Measurements from ENCODE around the gene EIF1AD.
"Not testable (repeated sequence)": the region's sequence is repeated elsewhere in the genome, so short reads cannot be mapped to it uniquely, and the experiment has no call there.

Gene EIF1AD

GRCh38 chr11:66001942-66002647 is at the start of gene EIF1AD, which contains the start of gene BANF1:
TSS of gene EIF1AD (minus strand) at chr11:66002157. CDS start at chr11:66000389, 1,768 bp downstream.
TSS of gene BANF1 (plus strand) at chr11:66002503. CDS start at chr11:66003251, 748 bp downstream.
- DNase-seq, result peak; percentile 98

GRCh38 chr11:66051371-66051765 is 49.4 kb upstream of the EIF1AD start:
- DNase-seq, result no peak

GRCh38 chr11:66050581-66051231 is 48.7 kb upstream of the EIF1AD start:
- no peak for DNase-seq

GRCh38 chr11:66048547-66049323 is 46.8 kb upstream of the EIF1AD start, which contains the start of gene GAL3ST3:
TSS of gene GAL3ST3 (minus strand) at chr11:66049161. CDS start at chr11:66045415, 3,746 bp downstream.
- no peak for DNase-seq

- DNase-seq, result no peak
These were observed 45.8 kb upstream of the EIF1AD start for GRCh38 chr11:66047541-66048365.

GRCh38 chr11:66046901-66047300 is 44.9 kb upstream of the EIF1AD start:
- DNase-seq, result no peak

- peak; percentile 70 for DNase-seq
These were observed 43.3 kb upstream of the EIF1AD start for GRCh38 chr11:66045177-66045639.

- DNase-seq, result no peak
These were observed 42.8 kb upstream of the EIF1AD start for GRCh38 chr11:66044757-66045156.

- DNase-seq, result no peak
These were observed 41.3 kb upstream of the EIF1AD start for GRCh38 chr11:66042996-66043906.

GRCh38 chr11:66042227-66042995 is 40.5 kb upstream of the EIF1AD start:
- DNase-seq, result no peak

- no peak for DNase-seq
These were observed 37.8 kb upstream of the EIF1AD start for GRCh38 chr11:66039765-66040164.

- no peak for DNase-seq
These were observed 35.4 kb upstream of the EIF1AD start for GRCh38 chr11:66037327-66037726.

- no peak for DNase-seq
These were observed 34.4 kb upstream of the EIF1AD start for GRCh38 chr11:66036334-66036710.

- no peak for DNase-seq
These were observed 33.8 kb upstream of the EIF1AD start for GRCh38 chr11:66035653-66036333.

- DNase-seq, result no peak
These were observed 31.2 kb upstream of the EIF1AD start for GRCh38 chr11:66032957-66033735.

- no peak for DNase-seq
These were observed 24.1 kb upstream of the EIF1AD start, which contains the start of gene CATSPER1 for GRCh38 chr11:66026017-66026529. TSS of gene CATSPER1 (minus strand) at chr11:66026479. CDS start at chr11:66026379, 100 bp downstream.

- not testable (repeated sequence) for DNase-seq
These were observed 21.2 kb upstream of the EIF1AD start for GRCh38 chr11:66023186-66023440.

- DNase-seq, result peak; percentile 64
These were observed 20.6 kb upstream of the EIF1AD start for GRCh38 chr11:66022401-66023185.

All from midbrain (tissue), 1 donor.